ENCODE results near the gene ALKBH7.

ALKBH7 gene

GRCh38 chr19:6364353-6364752 lies 8.2 kb upstream of the ALKBH7 start:
- no peak overlapping the region for H3K4me3 ChIP-seq (ENCODE audit: low read depth, low read length)
- H3K27ac ChIP-seq (ENCODE audit: low read depth, low read length), result no peak overlapping the region
- no peaks in the 10 kb centered on the region for H3K4me1 ChIP-seq (ENCODE audit: control insufficient read depth, insufficient read depth, low read length, unreplicated experiment)
- H2AFZ ChIP-seq (ENCODE audit: low read length, unreplicated experiment), result no peak overlapping the region
- H3K79me2 ChIP-seq (ENCODE audit: control insufficient read depth, insufficient read depth, low read length, unreplicated experiment), result peaks cover 13% of the 10 kb centered on the region
- no peaks in the 10 kb centered on the region for H3K27me3 ChIP-seq (ENCODE audit: insufficient read depth, low read length)
- no peaks in the 10 kb centered on the region for H3K36me3 ChIP-seq (ENCODE audit: insufficient read depth, low read length)

GRCh38 chr19:6373096-6373812 lies 660 bp downstream of the ALKBH7 start:
- Histone ChIP-seq H3K27me3 (ENCODE audit: insufficient read depth, low read length) (no peaks in the 10 kb centered on the region), H3K4me3 (ENCODE audit: low read depth, low read length) (peak overlapping the region; percentile 95), H2AFZ (ENCODE audit: low read length, unreplicated experiment) (peak overlapping the region; percentile 98), H3K4me1 (ENCODE audit: control insufficient read depth, insufficient read depth, low read length, unreplicated experiment) (peaks cover 8% of the 10 kb centered on the region), H3K36me3 (ENCODE audit: insufficient read depth, low read length) (no peaks in the 10 kb centered on the region), H3K27ac (ENCODE audit: low read depth, low read length) (peak overlapping the region; percentile 93), H3K79me2 (ENCODE audit: control insufficient read depth, insufficient read depth, low read length, unreplicated experiment) (no peaks in the 10 kb centered on the region)

DNA sequence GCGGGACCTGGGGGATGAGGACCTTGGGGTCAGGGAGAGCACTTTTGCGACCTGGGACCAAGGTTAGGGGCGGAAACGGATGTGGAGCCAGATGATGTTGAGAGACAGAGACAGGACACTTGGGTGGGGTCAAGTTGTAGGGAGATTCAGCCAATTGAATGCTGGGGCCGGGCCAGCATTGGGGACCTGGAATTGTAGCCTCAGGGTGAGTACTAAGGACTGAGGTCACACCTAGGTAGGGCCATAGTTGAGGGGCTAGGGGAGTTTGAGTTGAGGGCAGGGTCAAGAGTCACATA lies 1.2 kb downstream of the ALKBH7 start:
- H3K4me1 ChIP-seq (ENCODE audit: control insufficient read depth, insufficient read depth, low read length, unreplicated experiment), result peaks cover 8% of the 10 kb centered on the region
- peak overlapping the region; percentile 60 for H2AFZ ChIP-seq (ENCODE audit: low read length, unreplicated experiment)
- H3K4me3 ChIP-seq (ENCODE audit: low read depth, low read length), result peak overlapping the region; percentile 77
- H3K36me3 ChIP-seq (ENCODE audit: insufficient read depth, low read length), result no peaks in the 10 kb centered on the region
- H3K79me2 ChIP-seq (ENCODE audit: control insufficient read depth, insufficient read depth, low read length, unreplicated experiment), result no peaks in the 10 kb centered on the region
- H3K27ac ChIP-seq (ENCODE audit: low read depth, low read length), result 0 out of 2 replicates have a peak overlapping the region, but pooled peaks have one; percentile 19
- no peaks in the 10 kb centered on the region for H3K27me3 ChIP-seq (ENCODE audit: insufficient read depth, low read length)

- no peaks in the 10 kb centered on the region for H3K27me3 ChIP-seq (ENCODE audit: insufficient read depth, low read length)
- H3K79me2 ChIP-seq (ENCODE audit: control insufficient read depth, insufficient read depth, low read length, unreplicated experiment), result no peaks in the 10 kb centered on the region
- H3K27ac ChIP-seq (ENCODE audit: low read depth, low read length), result no peak overlapping the region
- no peaks in the 10 kb centered on the region for H3K36me3 ChIP-seq (ENCODE audit: insufficient read depth, low read length)
- H3K4me1 ChIP-seq (ENCODE audit: control insufficient read depth, insufficient read depth, low read length, unreplicated experiment), result peaks cover 8% of the 10 kb centered on the region
- H3K4me3 ChIP-seq (ENCODE audit: low read depth, low read length), result peak overlapping the region; percentile 77
- H2AFZ ChIP-seq (ENCODE audit: low read length, unreplicated experiment), result no peak overlapping the region
Observed at GRCh38 chr19:6374161-6374709, 1.6 kb downstream of the ALKBH7 start.

DNA sequence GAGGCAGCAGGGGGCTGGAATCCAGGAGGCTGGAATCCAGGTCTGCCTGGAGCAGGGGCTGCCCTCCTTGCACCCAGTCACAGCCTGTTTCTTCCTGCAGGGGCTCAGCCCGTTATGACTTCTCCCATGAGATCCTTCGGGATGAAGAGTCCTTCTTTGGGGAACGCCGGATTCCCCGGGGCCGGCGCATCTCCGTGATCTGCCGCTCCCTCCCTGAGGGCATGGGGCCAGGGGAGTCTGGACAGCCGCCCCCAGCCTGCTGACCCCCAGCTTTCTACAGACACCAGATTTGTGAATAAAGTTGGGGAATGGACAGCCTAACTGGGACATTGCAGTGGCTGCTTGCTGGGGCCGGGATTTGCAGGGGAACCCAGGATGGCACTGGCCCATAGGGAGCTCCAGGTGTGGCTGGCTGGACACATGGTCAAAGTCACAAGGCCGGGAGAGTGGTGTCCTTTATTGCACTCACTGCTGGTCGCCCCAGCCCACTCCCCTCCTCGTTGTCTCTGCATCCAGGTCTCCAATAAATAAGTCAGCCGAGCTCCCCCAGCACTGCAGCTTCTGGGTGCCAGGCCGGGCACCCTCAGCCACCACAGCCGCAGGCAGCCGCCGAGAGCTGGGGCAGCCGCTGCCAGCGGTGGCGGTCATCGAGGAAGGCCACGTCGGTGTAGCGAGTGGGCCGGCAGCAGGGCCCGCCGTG lies 2.3 kb downstream of the ALKBH7 start:
- peaks cover 8% of the 10 kb centered on the region for H3K4me1 ChIP-seq (ENCODE audit: control insufficient read depth, insufficient read depth, low read length, unreplicated experiment)
- no peak overlapping the region for H3K4me3 ChIP-seq (ENCODE audit: low read depth, low read length)
- 0 out of 2 replicates have a peak, but pooled peaks cover 2% of the 10 kb centered on the region for H3K36me3 ChIP-seq (ENCODE audit: insufficient read depth, low read length)
- no peak overlapping the region for H2AFZ ChIP-seq (ENCODE audit: low read length, unreplicated experiment)
- H3K27ac ChIP-seq (ENCODE audit: low read depth, low read length), result no peak overlapping the region
- no peaks in the 10 kb centered on the region for H3K27me3 ChIP-seq (ENCODE audit: insufficient read depth, low read length)
- H3K79me2 ChIP-seq (ENCODE audit: control insufficient read depth, insufficient read depth, low read length, unreplicated experiment), result no peaks in the 10 kb centered on the region

DNA sequence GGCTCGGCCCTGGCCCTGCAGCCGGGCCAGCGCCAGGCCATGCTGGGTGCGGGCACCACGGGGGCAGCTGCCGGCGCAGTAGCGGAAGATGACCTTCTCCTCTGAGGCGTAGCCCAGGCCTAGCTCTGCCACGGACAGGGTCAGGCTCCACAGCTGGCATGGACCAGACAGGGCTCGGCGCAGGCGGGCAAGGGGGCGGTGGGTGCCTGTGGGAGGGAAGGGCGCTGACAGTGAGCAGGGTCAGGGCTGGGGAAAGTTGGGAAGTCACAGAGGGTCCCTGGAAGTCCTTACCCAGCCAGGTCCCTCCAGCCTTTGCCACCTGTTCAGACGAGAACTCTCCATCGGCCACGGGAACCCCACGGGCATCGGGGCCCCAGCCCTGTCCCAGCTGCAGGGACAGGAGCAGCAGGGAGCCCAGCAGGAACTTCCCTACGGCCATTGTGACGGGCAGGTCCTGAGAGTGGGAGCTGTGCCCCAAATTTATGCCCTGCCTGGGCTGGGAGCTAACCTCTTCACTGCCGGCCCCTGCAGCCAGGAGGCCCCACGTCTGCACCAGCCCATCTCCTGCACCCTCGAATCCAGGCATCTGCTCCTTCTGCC lies 2.9 kb downstream of the ALKBH7 start, which contains the start of gene PSPN:
Gene PSPN (minus strand): TSS at position 523 of the 600 bp plus-strand sequence. CDS start 84 bp downstream, at position 439.
- H3K4me3 ChIP-seq (ENCODE audit: low read depth, low read length), result no peak within 1 kb of the TSS
- H3K27me3 ChIP-seq (ENCODE audit: insufficient read depth, low read length), result no peaks in the 10 kb centered on the region
- 0 out of 2 replicates have a peak, but pooled peaks cover 6% of the 10 kb centered on the region for H3K36me3 ChIP-seq (ENCODE audit: insufficient read depth, low read length)
- H2AFZ ChIP-seq (ENCODE audit: low read length, unreplicated experiment), result no peak within 1 kb of the TSS
- H3K79me2 ChIP-seq (ENCODE audit: control insufficient read depth, insufficient read depth, low read length, unreplicated experiment), result no peaks in the 10 kb centered on the region
- peaks cover 8% of the 10 kb centered on the region for H3K4me1 ChIP-seq (ENCODE audit: control insufficient read depth, insufficient read depth, low read length, unreplicated experiment)
- no peak within 1 kb of the TSS for H3K27ac ChIP-seq (ENCODE audit: low read depth, low read length)

DNA sequence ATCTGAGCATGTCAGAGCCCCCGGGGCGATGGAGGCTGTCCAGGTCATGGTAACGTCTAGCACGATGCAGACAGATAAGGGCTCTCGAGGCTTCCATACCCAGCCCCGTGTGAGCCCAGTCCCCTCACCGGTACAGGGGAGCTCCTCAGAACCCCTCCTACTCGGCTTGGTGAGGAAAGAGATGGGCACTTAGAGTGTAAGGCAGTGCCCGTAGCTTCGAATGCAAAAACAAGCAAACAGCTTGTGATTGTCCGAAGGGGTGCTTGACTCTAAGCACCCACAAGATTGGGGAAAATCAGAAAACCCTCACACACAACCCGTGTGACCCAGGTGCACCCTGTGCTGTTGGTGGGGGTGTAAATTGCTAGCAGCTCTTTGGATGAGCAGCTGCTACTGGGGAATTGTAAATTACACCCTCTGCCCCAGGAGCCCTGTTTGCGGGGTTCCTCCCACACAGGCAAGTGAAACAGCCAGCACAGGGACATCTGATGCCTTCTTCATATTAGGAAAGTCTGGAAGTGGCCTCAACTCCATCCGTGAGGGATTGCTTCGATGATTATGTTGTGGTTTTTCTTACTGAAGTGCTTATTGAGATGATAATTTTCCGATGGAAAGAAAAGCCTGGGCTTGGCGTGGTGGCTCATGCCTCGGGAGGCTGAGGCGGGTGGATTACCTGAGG lies 4.1 kb downstream of the ALKBH7 start:
- Histone ChIP-seq H3K4me1 (ENCODE audit: control insufficient read depth, insufficient read depth, low read length, unreplicated experiment) (peaks cover 8% of the 10 kb centered on the region), H3K27me3 (ENCODE audit: insufficient read depth, low read length) (no peaks in the 10 kb centered on the region), H3K36me3 (ENCODE audit: insufficient read depth, low read length) (0 out of 2 replicates have a peak, but pooled peaks cover 8% of the 10 kb centered on the region)

GRCh38 chr19:6378041-6378440 lies 5.4 kb downstream of the ALKBH7 start:
- no peaks in the 10 kb centered on the region for H3K79me2 ChIP-seq (ENCODE audit: control insufficient read depth, insufficient read depth, low read length, unreplicated experiment)
- 0 out of 2 replicates have a peak, but pooled peaks cover 8% of the 10 kb centered on the region for H3K36me3 ChIP-seq (ENCODE audit: insufficient read depth, low read length)
- H3K4me1 ChIP-seq (ENCODE audit: control insufficient read depth, insufficient read depth, low read length, unreplicated experiment), result peaks cover 8% of the 10 kb centered on the region
- H3K27me3 ChIP-seq (ENCODE audit: insufficient read depth, low read length), result no peaks in the 10 kb centered on the region
- H3K27ac ChIP-seq (ENCODE audit: low read depth, low read length), result no peak overlapping the region
- no peak overlapping the region for H2AFZ ChIP-seq (ENCODE audit: low read length, unreplicated experiment)
- no peak overlapping the region for H3K4me3 ChIP-seq (ENCODE audit: low read depth, low read length)

More for the DNA sequence above, 4.1 kb downstream of the ALKBH7 start:
- no peak overlapping the region for H2AFZ ChIP-seq (ENCODE audit: low read length, unreplicated experiment)
- no peak overlapping the region for H3K27ac ChIP-seq (ENCODE audit: low read depth, low read length)
- H3K4me3 ChIP-seq (ENCODE audit: low read depth, low read length), result no peak overlapping the region
- no peaks in the 10 kb centered on the region for H3K79me2 ChIP-seq (ENCODE audit: control insufficient read depth, insufficient read depth, low read length, unreplicated experiment)

DNA sequence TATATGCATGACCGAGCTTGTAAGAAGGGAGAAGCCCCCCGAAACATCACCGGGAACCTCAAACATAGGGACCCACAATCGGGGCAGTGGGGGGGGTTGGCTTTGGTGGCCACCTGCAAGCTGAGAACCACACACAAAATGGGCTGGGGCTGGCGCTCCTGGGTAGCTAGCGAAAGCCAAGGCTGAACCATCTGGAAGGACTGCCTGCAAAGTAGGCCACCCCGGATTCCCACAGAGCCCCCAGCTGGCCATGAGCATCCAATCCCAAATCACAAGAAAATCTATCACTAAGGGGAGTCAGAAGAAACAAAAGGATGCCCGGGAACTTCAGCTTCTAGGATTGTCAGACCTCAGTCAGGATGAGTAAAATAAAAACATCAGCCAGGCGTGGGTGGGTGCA lies 5.9 kb downstream of the ALKBH7 start:
- H3K4me1 ChIP-seq (ENCODE audit: control insufficient read depth, insufficient read depth, low read length, unreplicated experiment), result peaks cover 8% of the 10 kb centered on the region
- 0 out of 2 replicates have a peak, but pooled peaks cover 8% of the 10 kb centered on the region for H3K36me3 ChIP-seq (ENCODE audit: insufficient read depth, low read length)
- no peaks in the 10 kb centered on the region for H3K79me2 ChIP-seq (ENCODE audit: control insufficient read depth, insufficient read depth, low read length, unreplicated experiment)

DNA sequence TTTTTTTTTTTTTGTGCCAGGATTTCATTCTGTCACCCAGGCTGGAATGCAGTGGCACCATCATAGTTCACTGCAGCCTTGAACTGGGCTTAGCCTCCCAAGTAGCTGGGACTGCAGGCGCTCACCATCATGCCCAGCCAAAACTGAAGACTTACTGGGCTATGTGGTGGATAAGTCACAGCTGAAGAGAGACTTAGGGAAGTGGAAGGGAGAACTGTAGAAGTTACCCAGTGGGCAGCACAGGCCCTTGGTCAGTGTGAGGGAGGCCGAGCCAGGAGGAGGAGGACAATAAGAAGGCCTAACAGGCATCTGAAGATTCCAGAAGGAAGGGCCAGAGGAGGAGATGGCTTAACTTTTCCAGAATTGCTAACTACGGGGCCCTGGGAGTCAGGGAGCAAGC lies 7.2 kb downstream of the ALKBH7 start:
- Histone ChIP-seq H3K27ac (ENCODE audit: low read depth, low read length) (no peak overlapping the region), H2AFZ (ENCODE audit: low read length, unreplicated experiment) (no peak overlapping the region), H3K36me3 (ENCODE audit: insufficient read depth, low read length) (0 out of 2 replicates have a peak, but pooled peaks cover 8% of the 10 kb centered on the region), H3K4me3 (ENCODE audit: low read depth, low read length) (no peak overlapping the region), H3K27me3 (ENCODE audit: insufficient read depth, low read length) (no peaks in the 10 kb centered on the region), H3K4me1 (ENCODE audit: control insufficient read depth, insufficient read depth, low read length, unreplicated experiment) (no peaks in the 10 kb centered on the region), H3K79me2 (ENCODE audit: control insufficient read depth, insufficient read depth, low read length, unreplicated experiment) (no peaks in the 10 kb centered on the region)

More for the DNA sequence above, 5.9 kb downstream of the ALKBH7 start:
- Histone ChIP-seq H3K27ac (ENCODE audit: low read depth, low read length) (no peak overlapping the region), H2AFZ (ENCODE audit: low read length, unreplicated experiment) (no peak overlapping the region), H3K27me3 (ENCODE audit: insufficient read depth, low read length) (no peaks in the 10 kb centered on the region), H3K4me3 (ENCODE audit: low read depth, low read length) (no peak overlapping the region)

Measured in ACC112 (cell line).